ENCODE data around the gene DCP1A.
"Not testable (repeated sequence)": the region's sequence is repeated elsewhere in the genome, so short reads cannot be mapped to it uniquely, and the experiment has no call there.

Gene DCP1A

DNA sequence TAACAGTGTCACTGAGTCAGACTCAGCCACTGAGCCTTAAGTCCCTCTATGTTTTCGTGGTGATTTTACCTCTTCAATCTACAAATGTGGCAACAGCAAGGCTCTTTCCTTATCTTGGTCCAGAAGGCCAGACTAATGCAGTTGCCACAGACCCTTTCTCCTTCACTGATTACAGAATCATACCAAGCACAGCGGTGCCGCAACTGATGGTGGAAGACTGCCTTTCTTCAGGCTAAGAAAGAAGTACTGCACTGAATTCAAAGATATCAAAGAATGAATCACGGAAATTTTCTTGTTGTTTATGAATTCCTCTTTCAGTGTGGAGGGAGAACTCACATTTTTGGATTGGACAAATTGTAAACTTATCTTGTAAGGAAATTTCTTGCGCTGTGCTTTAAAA lies 18.6 kb downstream of the DCP1A start:
- no peak for FAIRE-seq

DNA sequence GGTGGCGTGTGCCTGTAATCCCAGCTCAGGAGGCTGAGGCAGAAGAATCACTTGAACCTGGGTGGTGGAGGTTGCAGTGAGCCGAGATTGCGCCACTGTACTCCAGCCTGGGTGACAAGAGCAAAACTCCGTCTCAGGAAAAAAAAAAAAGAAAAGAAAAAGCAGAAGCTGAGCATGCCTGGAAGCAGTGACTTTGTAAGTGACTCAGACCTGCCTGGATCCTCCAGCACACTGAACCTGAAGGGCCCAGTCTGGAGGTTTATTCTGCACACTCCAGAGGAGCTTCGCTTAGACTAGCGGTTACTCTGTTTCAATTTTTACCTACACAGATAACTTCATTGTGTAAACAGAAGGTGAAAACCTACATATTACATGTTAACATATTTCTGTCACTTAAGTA lies 19.4 kb downstream of the DCP1A start:
- not testable (repeated sequence) for DNase-seq (ENCODE audit: insufficient read length, low spot score); FAIRE-seq

More for the DNA sequence above, 18.6 kb downstream of the DCP1A start:
- DNase-seq (ENCODE audit: insufficient read length, low spot score): no peak
- TF ChIP-seq, protein P1, sequence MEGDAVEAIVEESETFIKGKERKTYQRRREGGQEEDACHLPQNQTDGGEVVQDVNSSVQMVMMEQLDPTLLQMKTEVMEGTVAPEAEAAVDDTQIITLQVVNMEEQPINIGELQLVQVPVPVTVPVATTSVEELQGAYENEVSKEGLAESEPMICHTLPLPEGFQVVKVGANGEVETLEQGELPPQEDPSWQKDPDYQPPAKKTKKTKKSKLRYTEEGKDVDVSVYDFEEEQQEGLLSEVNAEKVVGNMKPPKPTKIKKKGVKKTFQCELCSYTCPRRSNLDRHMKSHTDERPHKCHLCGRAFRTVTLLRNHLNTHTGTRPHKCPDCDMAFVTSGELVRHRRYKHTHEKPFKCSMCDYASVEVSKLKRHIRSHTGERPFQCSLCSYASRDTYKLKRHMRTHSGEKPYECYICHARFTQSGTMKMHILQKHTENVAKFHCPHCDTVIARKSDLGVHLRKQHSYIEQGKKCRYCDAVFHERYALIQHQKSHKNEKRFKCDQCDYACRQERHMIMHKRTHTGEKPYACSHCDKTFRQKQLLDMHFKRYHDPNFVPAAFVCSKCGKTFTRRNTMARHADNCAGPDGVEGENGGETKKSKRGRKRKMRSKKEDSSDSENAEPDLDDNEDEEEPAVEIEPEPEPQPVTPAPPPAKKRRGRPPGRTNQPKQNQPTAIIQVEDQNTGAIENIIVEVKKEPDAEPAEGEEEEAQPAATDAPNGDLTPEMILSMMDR (IDR thresholded peaks at IDR 0.05; ENCODE audit: insufficient read depth, missing control alignments): no peak

DNA sequence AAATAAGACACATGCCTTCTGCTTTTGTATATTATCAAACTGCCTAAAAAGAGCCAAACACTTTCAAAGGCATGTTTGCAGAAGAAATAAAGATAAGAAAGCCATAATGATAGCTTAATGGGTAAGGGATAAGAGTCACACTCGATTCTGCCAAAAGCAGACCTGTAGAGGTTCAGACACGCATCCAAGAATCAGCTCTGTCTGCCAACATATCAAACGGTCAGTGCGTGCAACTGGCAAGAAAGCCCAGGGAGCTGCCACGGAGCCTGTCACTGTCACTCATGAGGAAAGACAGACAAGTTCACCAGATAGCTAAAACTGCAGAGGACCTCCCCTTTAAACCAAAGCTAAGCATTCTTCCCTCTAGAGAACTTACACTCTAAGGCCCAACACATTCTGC lies 23.2 kb downstream of the DCP1A start:
- TF ChIP-seq, protein P1 (IDR thresholded peaks at IDR 0.05; ENCODE audit: insufficient read depth, missing control alignments): no peak
- FAIRE-seq (no peak), DNase-seq (ENCODE audit: insufficient read length, low spot score) (no peak)

DNA sequence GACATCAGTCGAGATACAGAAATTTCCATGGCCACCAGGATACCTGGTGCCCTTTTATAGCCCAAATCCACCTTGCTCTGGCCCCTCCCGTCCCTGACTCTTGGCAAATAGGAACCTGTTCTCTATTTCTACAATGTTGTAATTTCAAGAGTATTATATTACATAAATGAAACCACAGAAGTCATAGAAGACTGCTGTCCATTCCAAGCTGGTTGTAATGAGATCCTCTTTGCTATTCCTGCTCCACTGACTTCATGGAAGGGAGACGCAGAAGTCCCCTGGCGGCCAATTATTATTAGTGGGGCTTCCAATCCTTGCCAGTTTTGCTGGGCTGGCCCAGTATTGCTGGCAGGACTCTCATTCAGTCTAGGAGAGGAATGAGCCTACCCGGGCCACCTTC lies 26.6 kb downstream of the DCP1A start:
- TF ChIP-seq, protein P1 (IDR thresholded peaks at IDR 0.05; ENCODE audit: insufficient read depth, missing control alignments): no peak
- FAIRE-seq: no peak
- DNase-seq (ENCODE audit: insufficient read length, low spot score): no peak

DNA sequence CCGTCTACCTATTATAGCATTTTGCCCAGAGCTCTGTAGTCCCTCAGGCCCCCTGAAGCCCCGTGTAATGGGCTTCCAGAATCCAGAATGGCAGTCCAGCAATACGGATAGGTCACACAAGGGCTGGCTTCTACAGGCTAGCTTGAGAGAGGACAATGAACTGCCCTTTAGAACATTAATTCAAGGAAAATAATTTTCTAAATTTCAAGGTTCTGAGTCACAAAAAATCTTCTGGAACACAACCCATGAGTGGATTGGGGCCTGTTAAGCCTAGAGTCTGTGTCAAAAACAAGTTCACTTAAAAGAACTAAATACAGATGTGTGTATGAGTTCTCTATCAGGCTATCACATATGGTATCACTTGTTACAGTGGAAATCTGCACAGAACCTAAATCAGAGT lies 28.8 kb downstream of the DCP1A start:
- TF ChIP-seq, protein P1 (IDR thresholded peaks at IDR 0.05; ENCODE audit: insufficient read depth, missing control alignments): no peak
- no peak for DNase-seq (ENCODE audit: insufficient read length, low spot score)
- no peak for FAIRE-seq

DNA sequence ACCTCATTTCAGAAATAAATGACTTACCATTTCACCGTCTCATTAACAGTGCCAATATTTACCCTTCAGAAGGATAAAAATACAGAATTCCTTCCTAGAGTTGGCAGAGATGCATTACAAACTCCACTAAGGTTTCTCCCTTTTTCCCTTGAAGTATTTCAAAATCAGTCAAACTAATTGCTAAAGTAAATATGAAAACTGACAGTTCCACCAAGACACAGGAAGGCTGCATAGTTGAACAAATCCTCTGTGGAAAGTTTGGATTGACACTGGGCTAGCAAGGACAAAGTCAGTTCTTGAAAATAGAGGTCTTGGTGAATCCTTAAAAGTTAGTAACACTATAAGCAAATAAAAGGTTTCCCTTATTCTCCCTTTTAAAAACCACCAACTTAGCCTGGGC lies 34.5 kb downstream of the DCP1A start:
- no peak for DNase-seq (ENCODE audit: insufficient read length, low spot score)
- TF ChIP-seq, protein P1 (IDR thresholded peaks at IDR 0.05; ENCODE audit: insufficient read depth, missing control alignments): no peak
- no peak for FAIRE-seq

DNA sequence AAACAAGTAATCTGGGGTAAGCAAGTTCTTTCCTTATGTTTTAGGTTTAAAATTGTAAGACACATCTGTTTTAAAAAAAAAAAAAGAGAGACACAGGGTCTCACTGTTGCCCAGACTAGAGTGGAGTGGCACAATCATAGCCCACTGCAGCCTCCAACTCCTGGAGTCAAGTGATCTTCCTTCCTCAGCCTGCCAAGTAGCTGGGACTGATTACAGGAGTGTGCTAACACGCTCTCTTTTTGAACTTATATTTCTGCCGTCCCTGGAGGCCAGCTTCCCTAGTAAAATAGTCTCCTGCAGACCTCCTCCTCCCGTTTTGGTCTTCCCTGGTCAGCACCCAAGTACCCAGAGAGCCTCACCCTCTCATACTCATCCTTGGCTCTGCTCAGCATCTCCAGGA lies 35.5 kb downstream of the DCP1A start:
- TF ChIP-seq, protein P1 (IDR thresholded peaks at IDR 0.05; ENCODE audit: insufficient read depth, missing control alignments): no peak
- FAIRE-seq (no peak), DNase-seq (ENCODE audit: insufficient read length, low spot score) (no peak)

DNA sequence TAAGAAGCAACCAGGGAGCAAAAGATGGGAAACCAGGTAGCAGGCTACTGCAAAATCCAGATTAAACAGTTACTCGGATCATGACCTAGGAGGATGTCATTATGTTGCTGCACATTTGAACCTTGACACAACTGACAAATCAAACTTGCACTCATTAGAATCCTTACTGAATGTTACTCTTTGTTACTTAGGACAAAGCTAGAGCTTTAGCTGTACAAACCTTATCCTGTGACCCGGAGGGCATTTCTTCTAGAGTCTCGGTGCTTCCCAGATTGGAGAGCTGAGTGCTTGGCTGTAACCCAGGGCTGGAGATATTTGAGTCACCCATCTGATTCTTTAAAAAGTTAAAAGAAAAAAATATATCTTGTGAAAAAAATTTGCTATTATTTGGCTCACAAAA lies 43.4 kb downstream of the DCP1A start:
- FAIRE-seq (no peak), DNase-seq (ENCODE audit: insufficient read length, low spot score) (no peak)
- TF ChIP-seq, protein P1 (IDR thresholded peaks at IDR 0.05; ENCODE audit: insufficient read depth, missing control alignments): no peak

Measured in D721Med (cell line).